Islet precursor cell (in vitro differentiated cells): Measurements from ENCODE around the gene RALGPS2.

Experiments
- DNase-seq: peaks from one replicate; pipeline ENCODE4 v3.0.0-alpha.2; 2018

The RALGPS2 gene

GRCh38 chr1:178724728-178725465 is at the start of gene RALGPS2:
Gene RALGPS2 (plus strand): TSS chr1:178725244. CDS start chr1:178776765, 51,521 bp downstream.
- peak; percentile 92 for DNase-seq

GRCh38 chr1:178679237-178679636 is 45.8 kb upstream of the RALGPS2 start:
- DNase-seq, result no peak

- no peak for DNase-seq
Observed at GRCh38 chr1:178682429-178682828, 42.6 kb upstream of the RALGPS2 start.

- DNase-seq, result no peak
Observed at GRCh38 chr1:178682886-178683285, 42.2 kb upstream of the RALGPS2 start.

- DNase-seq, result no peak
Observed at GRCh38 chr1:178683291-178683690, 41.8 kb upstream of the RALGPS2 start.

- no peak for DNase-seq
Observed at GRCh38 chr1:178684111-178684510, 40.9 kb upstream of the RALGPS2 start.

GRCh38 chr1:178684542-178685000 is 40.5 kb upstream of the RALGPS2 start:
- DNase-seq, result no peak

GRCh38 chr1:178686407-178686806 is 38.6 kb upstream of the RALGPS2 start:
- DNase-seq, result no peak

- no peak for DNase-seq
Observed at GRCh38 chr1:178688244-178688643, 36.8 kb upstream of the RALGPS2 start.

- no peak for DNase-seq
Observed at GRCh38 chr1:178689769-178690168, 35.3 kb upstream of the RALGPS2 start.

GRCh38 chr1:178690496-178690895 is 34.5 kb upstream of the RALGPS2 start:
- DNase-seq, result no peak

GRCh38 chr1:178692564-178693327 is 32.3 kb upstream of the RALGPS2 start:
- DNase-seq, result no peak

- no peak for DNase-seq
Observed at GRCh38 chr1:178693366-178693765, 31.7 kb upstream of the RALGPS2 start.

GRCh38 chr1:178694923-178695525 is 30.0 kb upstream of the RALGPS2 start:
- DNase-seq, result no peak

- no peak for DNase-seq
Observed at GRCh38 chr1:178702146-178702545, 22.9 kb upstream of the RALGPS2 start.

GRCh38 chr1:178704833-178705232 is 20.2 kb upstream of the RALGPS2 start:
- no peak for DNase-seq

- DNase-seq, result no peak
Observed at GRCh38 chr1:178706432-178706831, 18.6 kb upstream of the RALGPS2 start.

GRCh38 chr1:178713259-178713658 is 11.8 kb upstream of the RALGPS2 start:
- DNase-seq, result no peak

GRCh38 chr1:178714453-178714852 is 10.6 kb upstream of the RALGPS2 start:
- no peak for DNase-seq

GRCh38 chr1:178716111-178716510 is 8.9 kb upstream of the RALGPS2 start:
- DNase-seq, result no peak

- no peak for DNase-seq
Observed at GRCh38 chr1:178718520-178718919, 6.5 kb upstream of the RALGPS2 start.

- DNase-seq, result no peak
Observed at GRCh38 chr1:178723546-178723945, 1.5 kb upstream of the RALGPS2 start.

- DNase-seq, result no peak
Observed at GRCh38 chr1:178724376-178724727, 692 bp upstream of the RALGPS2 start.
